ENCODE results near the gene FXYD7. TPM values are rescaled to one million over a fixed set of nuclear protein-coding genes. Genes with fewer than 3 reads are reported as not detected.

FXYD7 gene
- polyA plus RNA-seq, 10 donors, result 0.42 to 2.4 (median 0.89) TPM

- no peak for DNase-seq
Observed at GRCh38 chr19:35162471-35163326, 19.6 kb downstream of the FXYD7 start.

GRCh38 chr19:35164418-35164817 lies 21.4 kb downstream of the FXYD7 start:
- DNase-seq, result no peak

GRCh38 chr19:35165200-35166058 lies 22.4 kb downstream of the FXYD7 start:
- no peak for DNase-seq

- no peak for DNase-seq
Observed at GRCh38 chr19:35166100-35167063, 23.3 kb downstream of the FXYD7 start.

- DNase-seq, result no peak
Observed at GRCh38 chr19:35167251-35168119, 24.4 kb downstream of the FXYD7 start.

GRCh38 chr19:35168196-35168595 lies 25.1 kb downstream of the FXYD7 start:
- DNase-seq, result no peak

GRCh38 chr19:35169221-35169995 lies 26.4 kb downstream of the FXYD7 start:
- no peak for DNase-seq

GRCh38 chr19:35170359-35171061 lies 27.5 kb downstream of the FXYD7 start:
- no peak for DNase-seq

GRCh38 chr19:35171730-35172129 lies 28.7 kb downstream of the FXYD7 start:
- DNase-seq, result no peak

GRCh38 chr19:35174226-35174625 lies 31.2 kb downstream of the FXYD7 start:
- DNase-seq, result no peak

- no peak for DNase-seq
Observed at GRCh38 chr19:35176181-35176570, 33.1 kb downstream of the FXYD7 start.

- no peak for DNase-seq
Observed at GRCh38 chr19:35177377-35178274, 34.6 kb downstream of the FXYD7 start.

GRCh38 chr19:35178701-35179100 lies 35.6 kb downstream of the FXYD7 start:
- DNase-seq, result no peak

- DNase-seq, result no peak
Observed at GRCh38 chr19:35179830-35180229, 36.8 kb downstream of the FXYD7 start.

GRCh38 chr19:35181387-35181786 lies 38.3 kb downstream of the FXYD7 start:
- DNase-seq, result no peak

- no peak for DNase-seq
Observed at GRCh38 chr19:35184267-35184666, 41.2 kb downstream of the FXYD7 start.

GRCh38 chr19:35184884-35185283 lies 41.8 kb downstream of the FXYD7 start:
- DNase-seq, result no peak
